ENCODE data around the gene C11orf65. TPM values are rescaled to one million over a fixed set of nuclear protein-coding genes. Genes with fewer than 3 reads are reported as not detected.
A peak's percentile ranks its signal among the peaks of the same experiment; 100 is the strongest.

Gene C11orf65
- total RNA-seq, 4 donors from 2014 or later, result 0.46 to 1.1 TPM; not detected in 2

GRCh38 chr11:108508653-108509593, 41.6 kb upstream of the C11orf65 start:
- DNase-seq, result no peak
- no peak for TF ChIP-seq POLR2A (IDR thresholded peaks at IDR 0.05)
- H3K9me3 ChIP-seq, result no peaks in the 10 kb centered on the region
- H3K27ac ChIP-seq, result no peak overlapping the region
- intact Hi-C loops (cut with DNase I; ENCODE audit: low total_unique reads), result no loop called here
- no peaks in the 10 kb centered on the region for H3K27me3 ChIP-seq
- H3K4me1 ChIP-seq, result no peaks in the 10 kb centered on the region
- H3K4me3 ChIP-seq, result no peak overlapping the region
- no peaks in the 10 kb centered on the region for H3K36me3 ChIP-seq

GRCh38 chr11:108501396-108501795, 34.1 kb upstream of the C11orf65 start:
- Histone ChIP-seq H3K27ac (no peak overlapping the region), H3K27me3 (no peaks in the 10 kb centered on the region), H3K4me3 (no peak overlapping the region), H3K9me3 (no peaks in the 10 kb centered on the region), H3K36me3 (no peaks in the 10 kb centered on the region), H3K4me1 (no peaks in the 10 kb centered on the region)
- no peak for TF ChIP-seq POLR2A (IDR thresholded peaks at IDR 0.05)
- DNase-seq, result no peak
- intact Hi-C loops (cut with DNase I; ENCODE audit: low total_unique reads), result no loop called here

- Histone ChIP-seq H3K4me1 (no peaks in the 10 kb centered on the region), H3K9me3 (no peaks in the 10 kb centered on the region), H3K36me3 (no peaks in the 10 kb centered on the region), H3K27ac (no peak overlapping the region), H3K4me3 (no peak overlapping the region), H3K27me3 (no peaks in the 10 kb centered on the region)
- intact Hi-C loops (cut with DNase I; ENCODE audit: low total_unique reads), result no loop called here
- DNase-seq, result no peak
- TF ChIP-seq POLR2A (IDR thresholded peaks at IDR 0.05) (no peak), CTCF (IDR thresholded peaks at IDR 0.05) (no peak)
Observed at GRCh38 chr11:108500721-108501120, 33.4 kb upstream of the C11orf65 start.

- Histone ChIP-seq H3K36me3 (no peaks in the 10 kb centered on the region), H3K4me3 (no peak overlapping the region), H3K27me3 (no peaks in the 10 kb centered on the region), H3K27ac (no peak overlapping the region), H3K4me1 (no peaks in the 10 kb centered on the region), H3K9me3 (no peaks in the 10 kb centered on the region)
- intact Hi-C loops (cut with DNase I; ENCODE audit: low total_unique reads), result no loop called here
- TF ChIP-seq CTCF (IDR thresholded peaks at IDR 0.05), result no peak
- no peak for TF ChIP-seq POLR2A (IDR thresholded peaks at IDR 0.05)
- no peak for DNase-seq
Observed at GRCh38 chr11:108500169-108500568, 32.8 kb upstream of the C11orf65 start.

- Histone ChIP-seq H3K27ac (peak overlapping the region; percentile 96 to 99), H3K36me3 (no peaks in the 10 kb centered on the region), H3K4me1 (no peaks in the 10 kb centered on the region), H3K9me3 (no peaks in the 10 kb centered on the region), H3K4me3 (peak overlapping the region; percentile 55 to 83), H3K27me3 (no peaks in the 10 kb centered on the region)
- peak; percentile 18 to 29 for DNase-seq
- intact Hi-C loops (cut with DNase I; ENCODE audit: low total_unique reads), result no loop called here
- TF ChIP-seq POLR2A (IDR thresholded peaks at IDR 0.05) (no peak), CTCF (IDR thresholded peaks at IDR 0.05) (no peak)
Observed at GRCh38 chr11:108498816-108499408, 31.6 kb upstream of the C11orf65 start.

Measured in uterus (tissue), 4 donors.